Measurements from ENCODE around the gene PPM1H. TPM values are rescaled to one million over a fixed set of nuclear protein-coding genes. Genes with fewer than 3 reads are reported as not detected.

The PPM1H gene
- total RNA-seq, 1 donor from 2014 or later, result 6.3 TPM

- Mint-ChIP-seq H3K27me3 (ENCODE audit: unreplicated experiment) (peaks cover 9% of the 10 kb centered on the region), H3K36me3 (ENCODE audit: unreplicated experiment) (no peaks in the 10 kb centered on the region), H3K27ac (ENCODE audit: unreplicated experiment) (peak overlapping the region; percentile 56), H3K9me3 (ENCODE audit: unreplicated experiment) (peaks cover 6% of the 10 kb centered on the region), H3K4me3 (ENCODE audit: unreplicated experiment) (peak overlapping the region; percentile 75), H3K4me1 (ENCODE audit: low read depth, unreplicated experiment) (peaks cover 64% of the 10 kb centered on the region)
- no peak for DNase-seq
- TF ChIP-seq, protein P1, sequence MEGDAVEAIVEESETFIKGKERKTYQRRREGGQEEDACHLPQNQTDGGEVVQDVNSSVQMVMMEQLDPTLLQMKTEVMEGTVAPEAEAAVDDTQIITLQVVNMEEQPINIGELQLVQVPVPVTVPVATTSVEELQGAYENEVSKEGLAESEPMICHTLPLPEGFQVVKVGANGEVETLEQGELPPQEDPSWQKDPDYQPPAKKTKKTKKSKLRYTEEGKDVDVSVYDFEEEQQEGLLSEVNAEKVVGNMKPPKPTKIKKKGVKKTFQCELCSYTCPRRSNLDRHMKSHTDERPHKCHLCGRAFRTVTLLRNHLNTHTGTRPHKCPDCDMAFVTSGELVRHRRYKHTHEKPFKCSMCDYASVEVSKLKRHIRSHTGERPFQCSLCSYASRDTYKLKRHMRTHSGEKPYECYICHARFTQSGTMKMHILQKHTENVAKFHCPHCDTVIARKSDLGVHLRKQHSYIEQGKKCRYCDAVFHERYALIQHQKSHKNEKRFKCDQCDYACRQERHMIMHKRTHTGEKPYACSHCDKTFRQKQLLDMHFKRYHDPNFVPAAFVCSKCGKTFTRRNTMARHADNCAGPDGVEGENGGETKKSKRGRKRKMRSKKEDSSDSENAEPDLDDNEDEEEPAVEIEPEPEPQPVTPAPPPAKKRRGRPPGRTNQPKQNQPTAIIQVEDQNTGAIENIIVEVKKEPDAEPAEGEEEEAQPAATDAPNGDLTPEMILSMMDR (IDR thresholded peaks at IDR 0.05; ENCODE audit: partially characterized antibody, unreplicated experiment), result no peak
These were observed 217.3 kb downstream of the PPM1H start for GRCh38 chr12:62717643-62718042.

GRCh38 chr12:62716866-62717525, 218.0 kb downstream of the PPM1H start:
- Mint-ChIP-seq H3K27ac (ENCODE audit: unreplicated experiment) (peak overlapping the region; percentile 19), H3K36me3 (ENCODE audit: unreplicated experiment) (no peaks in the 10 kb centered on the region), H3K9me3 (ENCODE audit: unreplicated experiment) (peaks cover 8% of the 10 kb centered on the region), H3K27me3 (ENCODE audit: unreplicated experiment) (peaks cover 11% of the 10 kb centered on the region), H3K4me1 (ENCODE audit: low read depth, unreplicated experiment) (peaks cover 71% of the 10 kb centered on the region), H3K4me3 (ENCODE audit: unreplicated experiment) (peak overlapping the region; percentile 75)
- TF ChIP-seq, protein P1 (IDR thresholded peaks at IDR 0.05; ENCODE audit: partially characterized antibody, unreplicated experiment), result no peak
- no peak for DNase-seq

DNA sequence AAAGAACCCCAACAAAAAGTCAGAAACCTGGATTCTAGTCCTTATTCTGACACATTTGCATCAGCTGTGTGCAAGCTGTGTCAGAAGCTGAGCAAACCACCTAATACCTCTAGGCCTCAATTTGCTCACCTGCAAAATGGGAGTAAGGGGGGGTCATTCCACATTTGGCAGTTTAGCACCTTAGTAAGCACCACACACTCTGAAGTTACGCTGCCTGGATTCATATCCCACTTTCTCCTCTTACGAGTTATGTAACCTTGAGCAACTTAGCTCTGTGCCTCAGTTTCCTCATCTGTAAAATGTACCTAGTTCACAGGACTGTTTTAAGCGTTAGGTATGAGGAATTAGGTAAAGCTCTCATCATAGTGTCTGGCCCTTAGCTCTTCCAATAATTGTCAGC, 218.9 kb downstream of the PPM1H start:
- peaks cover 71% of the 10 kb centered on the region for H3K4me1 Mint-ChIP-seq (ENCODE audit: low read depth, unreplicated experiment)
- H3K27me3 Mint-ChIP-seq (ENCODE audit: unreplicated experiment), result peaks cover 8% of the 10 kb centered on the region
- no peak for DNase-seq
- H3K4me3 Mint-ChIP-seq (ENCODE audit: unreplicated experiment), result no peak overlapping the region
- TF ChIP-seq, protein P1 (IDR thresholded peaks at IDR 0.05; ENCODE audit: partially characterized antibody, unreplicated experiment), result no peak
- no peak overlapping the region for H3K27ac Mint-ChIP-seq (ENCODE audit: unreplicated experiment)
- peaks cover 5% of the 10 kb centered on the region for H3K9me3 Mint-ChIP-seq (ENCODE audit: unreplicated experiment)
- no peaks in the 10 kb centered on the region for H3K36me3 Mint-ChIP-seq (ENCODE audit: unreplicated experiment)

DNA sequence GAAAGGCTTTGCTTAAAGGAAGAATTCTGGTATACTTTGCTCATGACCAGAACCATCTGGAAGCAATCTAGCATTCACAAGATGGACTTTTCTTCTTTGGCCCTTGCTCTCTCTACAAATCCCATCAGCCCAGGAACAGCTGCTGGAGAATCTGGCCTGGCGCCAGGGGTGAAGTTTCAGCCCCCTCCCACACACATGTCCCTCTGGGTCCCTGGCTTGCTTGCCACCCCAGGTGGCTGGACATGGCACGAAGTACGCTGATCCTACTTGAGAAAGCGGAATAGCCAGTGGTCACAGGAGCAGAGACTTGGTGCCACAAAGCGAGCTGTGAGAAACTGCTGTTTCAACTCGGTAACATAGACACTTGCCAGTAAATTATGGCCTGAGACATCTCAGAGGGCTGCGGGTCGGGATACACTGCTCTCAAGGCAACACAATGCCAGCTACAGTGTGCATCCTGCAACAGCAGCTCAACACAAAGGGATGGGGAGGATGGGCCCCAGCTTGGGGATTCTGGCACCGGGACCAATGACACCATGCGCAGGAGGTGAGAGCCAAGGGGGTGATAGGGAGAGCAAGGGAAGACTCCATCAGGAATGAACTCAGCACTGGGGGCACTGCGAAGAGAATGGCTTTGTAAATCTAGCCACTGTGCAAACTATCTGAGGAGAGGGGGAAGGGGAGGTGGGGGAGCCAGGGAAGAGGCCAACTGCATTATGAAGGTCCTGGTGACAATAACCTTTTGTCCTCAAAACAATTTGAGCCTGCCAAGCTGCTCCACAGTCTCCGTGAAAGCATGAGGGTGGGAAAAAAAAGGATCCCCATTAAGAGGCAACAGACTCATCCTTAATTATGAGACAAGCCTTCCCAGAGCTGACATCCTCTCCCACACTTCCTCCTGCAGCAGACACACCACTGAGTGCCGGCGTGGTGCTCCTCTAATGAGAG, 219.9 kb downstream of the PPM1H start:
- Mint-ChIP-seq H3K9me3 (ENCODE audit: unreplicated experiment) (peaks cover 5% of the 10 kb centered on the region), H3K4me3 (ENCODE audit: unreplicated experiment) (no peak overlapping the region), H3K4me1 (ENCODE audit: low read depth, unreplicated experiment) (peaks cover 62% of the 10 kb centered on the region), H3K27me3 (ENCODE audit: unreplicated experiment) (peaks cover 11% of the 10 kb centered on the region), H3K36me3 (ENCODE audit: unreplicated experiment) (no peaks in the 10 kb centered on the region), H3K27ac (ENCODE audit: unreplicated experiment) (no peak overlapping the region)
- no peak for DNase-seq
- TF ChIP-seq, protein P1 (IDR thresholded peaks at IDR 0.05; ENCODE audit: partially characterized antibody, unreplicated experiment), result no peak
